H1 (cell line): ENCODE results near the gene QRICH2.

ENCODE experiments used
- EGR1 ChIP-seq: IDR thresholded peaks from 2 replicates; pipeline ENCODE4 v1.6.1; 2011; ENCODE audit warnings: low read depth, low read length, borderline replicate concordance
- EP300 ChIP-seq, 2 experiments: IDR thresholded peaks; 1 replicate in 1 of 2; 2 replicates in 1 of 2; pipeline ENCODE4 v1.6.1; 2011 to 2012; ENCODE audit warnings: low read depth in 2 of 2, low read length in 2 of 2, mild to moderate bottlenecking in 2 of 2, borderline replicate concordance in 1 of 2, inconsistent platforms in 1 of 2, moderate library complexity in 1 of 2
- JUN ChIP-seq: IDR thresholded peaks from 2 replicates; pipeline ENCODE4 v1.6.1; 2011; ENCODE audit warnings: low read depth, mild to moderate bottlenecking, improper control_type of control experiment, low read length
- NRF1 ChIP-seq: IDR thresholded peaks from 2 replicates; pipeline ENCODE4 v1.6.1; 2011; ENCODE audit warnings: mild to moderate bottlenecking, low read depth, low read length, improper control_type of control experiment
- POLR2AphosphoS5 ChIP-seq: IDR thresholded peaks from 2 replicates; pipeline ENCODE4 v1.6.1; 2011; ENCODE audit warnings: low read depth, low read length
- SUZ12 ChIP-seq: fragments of 200-600 bp; sonication (generic); IDR thresholded peaks from 2 replicates; pipeline ENCODE4 v1.6.1; 2012; ENCODE audit warnings: mild to moderate bottlenecking, inconsistent platforms, low read length, moderate library complexity, mixed read lengths
- ZNF274 ChIP-seq: IDR thresholded peaks from 2 replicates; pipeline ENCODE4 v1.7.0; 2012; ENCODE audit warnings: low read length, borderline replicate concordance; ENCODE audit errors: extremely low read depth
- TF ChIP-seq, protein P1 (sequence below), 3 experiments: IDR thresholded peaks; 1 replicate in 2 of 3; 2 replicates in 1 of 3; pipeline versions ENCODE4 v1.5.1 to v1.6.1; 2011; ENCODE audit warnings: low read length in 3 of 3, mild to moderate bottlenecking in 3 of 3, inconsistent platforms in 2 of 3, low read depth in 1 of 3, moderate library complexity in 1 of 3; ENCODE audit not compliant: insufficient read depth in 1 of 3; ENCODE audit errors: control extremely low read depth in 1 of 3

DNA sequence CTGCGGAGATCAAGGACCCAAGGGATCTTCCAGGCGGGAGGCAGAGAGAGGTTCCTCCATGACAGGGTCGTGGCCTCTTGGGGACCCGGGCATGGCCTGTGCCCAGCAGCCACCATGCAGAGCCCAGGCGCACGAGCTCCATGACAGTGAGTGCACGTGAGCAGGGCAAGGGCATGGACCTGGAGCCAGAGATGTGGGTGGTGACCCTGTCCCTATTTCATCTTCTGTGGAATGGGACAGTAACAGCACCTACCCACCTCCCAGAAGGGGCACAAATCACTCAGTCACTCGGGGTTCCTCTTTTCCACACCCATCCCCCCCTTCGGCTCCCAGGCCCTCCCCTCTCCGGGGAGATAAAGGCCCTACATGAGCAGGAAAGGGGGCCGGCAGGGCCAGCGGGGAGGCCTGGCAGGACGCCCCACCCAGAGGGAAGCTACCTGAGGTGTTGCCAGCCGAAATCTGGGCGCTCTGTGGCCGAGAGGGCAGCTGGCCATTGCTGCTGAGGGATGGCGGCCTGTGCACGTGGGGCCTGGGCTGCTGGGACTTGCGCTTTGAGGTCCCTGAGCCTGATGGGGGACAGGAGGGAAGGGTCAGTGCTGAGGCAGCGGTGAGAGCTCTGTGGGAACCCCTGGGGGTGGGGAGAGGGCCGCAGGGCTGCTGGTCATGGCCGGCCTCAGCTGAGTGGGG lies 32.6 kb downstream of the QRICH2 start:
- TF ChIP-seq SUZ12, result no peak
- TF ChIP-seq ZNF274, result no peak
- TF ChIP-seq, protein P1, sequence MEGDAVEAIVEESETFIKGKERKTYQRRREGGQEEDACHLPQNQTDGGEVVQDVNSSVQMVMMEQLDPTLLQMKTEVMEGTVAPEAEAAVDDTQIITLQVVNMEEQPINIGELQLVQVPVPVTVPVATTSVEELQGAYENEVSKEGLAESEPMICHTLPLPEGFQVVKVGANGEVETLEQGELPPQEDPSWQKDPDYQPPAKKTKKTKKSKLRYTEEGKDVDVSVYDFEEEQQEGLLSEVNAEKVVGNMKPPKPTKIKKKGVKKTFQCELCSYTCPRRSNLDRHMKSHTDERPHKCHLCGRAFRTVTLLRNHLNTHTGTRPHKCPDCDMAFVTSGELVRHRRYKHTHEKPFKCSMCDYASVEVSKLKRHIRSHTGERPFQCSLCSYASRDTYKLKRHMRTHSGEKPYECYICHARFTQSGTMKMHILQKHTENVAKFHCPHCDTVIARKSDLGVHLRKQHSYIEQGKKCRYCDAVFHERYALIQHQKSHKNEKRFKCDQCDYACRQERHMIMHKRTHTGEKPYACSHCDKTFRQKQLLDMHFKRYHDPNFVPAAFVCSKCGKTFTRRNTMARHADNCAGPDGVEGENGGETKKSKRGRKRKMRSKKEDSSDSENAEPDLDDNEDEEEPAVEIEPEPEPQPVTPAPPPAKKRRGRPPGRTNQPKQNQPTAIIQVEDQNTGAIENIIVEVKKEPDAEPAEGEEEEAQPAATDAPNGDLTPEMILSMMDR (IDR thresholded peaks at IDR 0.05; ENCODE audit: control extremely low read depth in 1 of 3, insufficient read depth in 1 of 3, low read depth in 1 of 3, low read length in 3 of 3), result no peak
- TF ChIP-seq JUN, result no peak
- no peak for TF ChIP-seq POLR2AphosphoS5
- no peak for TF ChIP-seq NRF1
- TF ChIP-seq EGR1, result no peak
- no peak for TF ChIP-seq EP300 (IDR thresholded peaks at IDR 0.05; ENCODE audit: borderline replicate concordance in 1 of 2, low read depth in 2 of 2, low read length in 2 of 2)
